KMS-11 (cell line): ENCODE results near the gene TECR.

Experiments
- H2AFZ ChIP-seq: fragments of 200-600 bp; sonication (generic); 2 replicates; pipeline ENCODE4 v1.6.1; 2016; ENCODE audit warnings: antibody characterized with exemption, mixed run types, low read depth
- H3K27ac ChIP-seq: fragments of 200-600 bp; sonication (generic); 2 replicates; pipeline ENCODE4 v1.6.1; 2016; ENCODE audit warnings: mild to moderate bottlenecking, mixed run types
- H3K27me3 ChIP-seq: fragments of 200-600 bp; sonication (generic); 2 replicates; pipeline ENCODE4 v1.6.1; 2017; ENCODE audit warnings: mild to moderate bottlenecking, low read depth, mixed run types, moderate library complexity; ENCODE audit not compliant: insufficient read depth
- H3K36me3 ChIP-seq: fragments of 200-600 bp; sonication (generic); 2 replicates; pipeline ENCODE4 v1.6.1; 2017; ENCODE audit warnings: mild to moderate bottlenecking, mixed run types; ENCODE audit not compliant: insufficient read depth
- H3K4me1 ChIP-seq: fragments of 200-600 bp; sonication (generic); 2 replicates; pipeline ENCODE4 v1.6.1; 2016; ENCODE audit warnings: mild to moderate bottlenecking, low read depth, mixed run types; ENCODE audit not compliant: poor library complexity, severe bottlenecking
- H3K4me2 ChIP-seq: fragments of 200-600 bp; sonication (generic); 2 replicates; pipeline ENCODE4 v1.7.0; 2016; ENCODE audit warnings: mild to moderate bottlenecking, mixed run types
- H3K4me3 ChIP-seq: fragments of 200-600 bp; sonication (generic); IDR thresholded peaks from 2 replicates; pipeline ENCODE4 v1.6.1; 2017; ENCODE audit warnings: low read depth, low read length, mixed read lengths; ENCODE audit not compliant: insufficient read depth
- H3K79me2 ChIP-seq: fragments of 200-600 bp; sonication (generic); 2 replicates; pipeline ENCODE4 v1.6.1; 2016; ENCODE audit warnings: low read depth, mixed run types; ENCODE audit not compliant: insufficient read depth
- H3K9ac ChIP-seq: fragments of 200-600 bp; sonication (generic); 2 replicates; pipeline ENCODE4 v1.6.1; 2016; ENCODE audit warnings: mild to moderate bottlenecking, mixed run types
- H4K20me1 ChIP-seq: fragments of 200-600 bp; sonication (generic); 2 replicates; pipeline ENCODE4 v1.6.1; 2016; ENCODE audit warnings: mild to moderate bottlenecking, mixed run types; ENCODE audit not compliant: insufficient read depth
- CTCF ChIP-seq: fragments of 200-600 bp; sonication (generic); conservative IDR thresholded peaks from 2 replicates; pipeline ENCODE4 v1.6.1; 2017; ENCODE audit warnings: low read depth, mild to moderate bottlenecking, antibody characterized with exemption, low read length, moderate library complexity, mixed read lengths

Gene TECR

GRCh38 chr19:14561249-14561648, 31.9 kb downstream of the TECR start:
- Histone ChIP-seq H3K4me2 (no peak overlapping the region), H3K27ac (no peak overlapping the region), H3K36me3 (no peaks in the 10 kb centered on the region), H3K79me2 (no peaks in the 10 kb centered on the region), H4K20me1 (no peaks in the 10 kb centered on the region), H3K4me3 (no peak overlapping the region), H3K9ac (no peak overlapping the region), H3K4me1 (peaks cover 2% of the 10 kb centered on the region), H2AFZ (no peak overlapping the region), H3K27me3 (no peaks in the 10 kb centered on the region)
- TF ChIP-seq CTCF: no peak

GRCh38 chr19:14561847-14562351, 32.5 kb downstream of the TECR start:
- Histone ChIP-seq H3K27ac (no peak overlapping the region), H3K79me2 (no peaks in the 10 kb centered on the region), H3K4me3 (no peak overlapping the region), H2AFZ (no peak overlapping the region), H3K27me3 (no peaks in the 10 kb centered on the region), H3K9ac (no peak overlapping the region), H3K4me2 (no peak overlapping the region), H3K36me3 (no peaks in the 10 kb centered on the region), H3K4me1 (no peaks in the 10 kb centered on the region), H4K20me1 (no peaks in the 10 kb centered on the region)
- no peak for TF ChIP-seq CTCF

GRCh38 chr19:14562660-14563589, 33.5 kb downstream of the TECR start:
- no peak overlapping the region for H3K27ac ChIP-seq
- no peaks in the 10 kb centered on the region for H3K36me3 ChIP-seq
- no peak overlapping the region for H3K9ac ChIP-seq

GRCh38 chr19:14563590-14563926, 34.2 kb downstream of the TECR start:
- Histone ChIP-seq H3K9ac (no peak overlapping the region), H3K36me3 (no peaks in the 10 kb centered on the region), H3K27ac (no peak overlapping the region), H3K4me3 (no peak overlapping the region), H3K27me3 (no peaks in the 10 kb centered on the region), H3K4me1 (no peaks in the 10 kb centered on the region), H4K20me1 (no peaks in the 10 kb centered on the region), H2AFZ (no peak overlapping the region), H3K79me2 (no peaks in the 10 kb centered on the region), H3K4me2 (no peak overlapping the region)
- no peak for TF ChIP-seq CTCF

More at GRCh38 chr19:14562660-14563589, 33.5 kb downstream of the TECR start:
- H3K79me2 ChIP-seq: no peaks in the 10 kb centered on the region
- no peak overlapping the region for H2AFZ ChIP-seq
- no peak overlapping the region for H3K4me3 ChIP-seq
- H3K4me2 ChIP-seq: no peak overlapping the region
- H3K4me1 ChIP-seq: no peaks in the 10 kb centered on the region
- no peak for TF ChIP-seq CTCF
- no peaks in the 10 kb centered on the region for H4K20me1 ChIP-seq
- no peaks in the 10 kb centered on the region for H3K27me3 ChIP-seq
